ENCODE results near the gene SPAG16.

The SPAG16 gene

GRCh38 chr2:214035091-214035852, 751.0 kb downstream of the SPAG16 start:
- ChIA-PET POLR2A (no interaction called here), CTCF (no interaction called here)
- DNase-seq (ENCODE audit: low read depth, low spot score): no peak
- no peak for TF ChIP-seq CTCF (IDR thresholded peaks at IDR 0.05; ENCODE audit: insufficient read depth, low read length, missing control alignments)
- H3K4me3 ChIP-seq (ENCODE audit: low read depth, low read length): no peak overlapping the region

GRCh38 chr2:214035921-214036320, 751.7 kb downstream of the SPAG16 start:
- H3K4me3 ChIP-seq (ENCODE audit: low read depth, low read length): no peak overlapping the region
- DNase-seq (ENCODE audit: low read depth, low spot score): no peak
- ChIA-PET POLR2A (no interaction called here), CTCF (no interaction called here)
- no peak for TF ChIP-seq CTCF (IDR thresholded peaks at IDR 0.05; ENCODE audit: insufficient read depth, low read length, missing control alignments)

GRCh38 chr2:214038186-214038585, 753.9 kb downstream of the SPAG16 start:
- POLR2A ChIA-PET: no interaction called here
- no peak for DNase-seq (ENCODE audit: low read depth, low spot score)
- no peak overlapping the region for H3K4me3 ChIP-seq (ENCODE audit: low read depth, low read length)
- TF ChIP-seq CTCF (IDR thresholded peaks at IDR 0.05; ENCODE audit: insufficient read depth, low read length, missing control alignments): no peak
- CTCF ChIA-PET: no interaction called here

- ChIA-PET CTCF (no interaction called here), POLR2A (no interaction called here)
- H3K4me3 ChIP-seq (ENCODE audit: low read depth, low read length): no peak overlapping the region
- no peak for DNase-seq (ENCODE audit: low read depth, low spot score)
- no peak for TF ChIP-seq CTCF (IDR thresholded peaks at IDR 0.05; ENCODE audit: insufficient read depth, low read length, missing control alignments)
Observed at GRCh38 chr2:214050731-214051130, 766.5 kb downstream of the SPAG16 start.

- ChIA-PET CTCF (no interaction called here), POLR2A (no interaction called here)
- TF ChIP-seq CTCF (IDR thresholded peaks at IDR 0.05; ENCODE audit: insufficient read depth, low read length, missing control alignments): no peak
Observed at GRCh38 chr2:214051585-214051984, 767.3 kb downstream of the SPAG16 start.

GRCh38 chr2:214052235-214052634, 768.0 kb downstream of the SPAG16 start:
- ChIA-PET CTCF (no interaction called here), POLR2A (no interaction called here)
- DNase-seq (ENCODE audit: low read depth, low spot score): no peak
- no peak overlapping the region for H3K4me3 ChIP-seq (ENCODE audit: low read depth, low read length)
- no peak for TF ChIP-seq CTCF (IDR thresholded peaks at IDR 0.05; ENCODE audit: insufficient read depth, low read length, missing control alignments)

More at GRCh38 chr2:214051585-214051984, 767.3 kb downstream of the SPAG16 start:
- DNase-seq (ENCODE audit: low read depth, low spot score): no peak
- H3K4me3 ChIP-seq (ENCODE audit: low read depth, low read length): no peak overlapping the region
